DOHH2 (cell line): ENCODE measurements around the gene SORBS2.

Source experiments
- CTCF ChIP-seq: fragments of 200-600 bp; sonication (generic); IDR thresholded peaks from one replicate; pipeline ENCODE4 v1.5.1; 2014; ENCODE audit warnings: antibody characterized with exemption, mild to moderate bottlenecking, low read depth, low read length; ENCODE audit not compliant: poor library complexity, severe bottlenecking
- EZH2phosphoT487 ChIP-seq: fragments of 200-600 bp; sonication (generic); IDR thresholded peaks from 2 replicates; pipeline ENCODE4 v1.6.1; 2017; ENCODE audit warnings: borderline replicate concordance, mild to moderate bottlenecking, antibody characterized with exemption, low read length, moderate library complexity, mixed read lengths

GRCh38 chr4:185841451-185841850 is 29.5 kb upstream of the SORBS2 start:
- no peak for TF ChIP-seq CTCF
- TF ChIP-seq EZH2phosphoT487 = no peak
